Lung (tissue), 12 donors: ENCODE results near the gene FGF1. TPM values are rescaled to one million over a fixed set of nuclear protein-coding genes. Genes with fewer than 3 reads are reported as not detected.

Experiments
- ATAC-seq: fragments of 200-7000 bp; cut with Tn5 transposase; one replicate; pipeline ENCODE4 v1.9.1; 2020; ENCODE audit warnings: moderate number of reproducible peaks; ENCODE audit not compliant: insufficient read depth, low FRiP score
- DNase-seq, 3 donors: peaks; one replicate each; pipeline ENCODE4 v3.0.0-alpha.2; 2013 to 2017
- H3K27ac ChIP-seq, 2 donors: one replicate each; pipeline ENCODE4 v1.5.1; 2013; ENCODE audit warnings: mild to moderate bottlenecking in 2 of 2, moderate library complexity in 2 of 2, control low read depth in 1 of 2, inconsistent platforms in 1 of 2, low read depth in 1 of 2, low read length in 1 of 2
- H3K27me3 ChIP-seq, 3 donors: one replicate each; pipeline ENCODE4 v1.5.1; 2013; ENCODE audit warnings: low read length in 2 of 3; ENCODE audit not compliant: control insufficient read depth in 3 of 3, insufficient read depth in 3 of 3
- H3K36me3 ChIP-seq, 4 donors: one replicate each; pipeline ENCODE4 v1.5.1; 2013; ENCODE audit warnings: low read length in 4 of 4, mild to moderate bottlenecking in 1 of 4, moderate library complexity in 1 of 4; ENCODE audit not compliant: control insufficient read depth in 4 of 4, insufficient read depth in 4 of 4
- H3K4me1 ChIP-seq, 5 donors: one replicate each; pipeline ENCODE4 v1.5.1; 2013; ENCODE audit warnings: low read length in 5 of 5, mild to moderate bottlenecking in 2 of 5, moderate library complexity in 1 of 5; ENCODE audit not compliant: control insufficient read depth in 5 of 5, insufficient read depth in 5 of 5
- H3K4me3 ChIP-seq: one replicate; pipeline ENCODE4 v1.5.1; 2013; ENCODE audit warnings: mild to moderate bottlenecking, control low read depth, moderate library complexity
- H3K9ac ChIP-seq, 2 donors: one replicate each; pipeline ENCODE4 v1.5.1; 2013; ENCODE audit warnings: low read length in 2 of 2, control low read depth in 1 of 2; ENCODE audit not compliant: insufficient read depth in 1 of 2
- H3K9me3 ChIP-seq, 4 donors: one replicate each; pipeline ENCODE4 v1.5.1; 2013; ENCODE audit warnings: low read length in 3 of 4, mild to moderate bottlenecking in 1 of 4, moderate library complexity in 1 of 4; ENCODE audit not compliant: control insufficient read depth in 4 of 4, insufficient read depth in 3 of 4
- WGBS, 2 donors: extraction: QIAGEN DNeasy Blood & Tissue Kit; methylation state at CpG; one replicate each; pipeline ENCODE4 v1.1.7; 2013; 5-methylcytosine and 5-hydroxymethylcytosine counted together
- polyA plus RNA-seq, 2 donors: library from polyadenylated mRNA; stranded (reverse); fragments of 200-250 nt; gene quantifications; one replicate each; pipeline ENCODE4 v1.2.1, GENCODE V29; 2013
- total RNA-seq, 2 donors: library from RNA; depleted of rRNA in 1 of 2; stranded (reverse); fragments of >200 nt in 1 of 2; gene quantifications; one replicate each; pipeline ENCODE4 v1.2.1, GENCODE V29; 2014 to 2021
- TF ChIP-seq, protein P1 (sequence below): IDR thresholded peaks from 2 replicates; pipeline ENCODE4 v1.5.1; 2012; ENCODE audit warnings: mild to moderate bottlenecking; ENCODE audit errors: control extremely low read depth, extremely low read depth
- donor health status: control.
- donor health status: control.
- donor health status: Bipolar disorder and iron deficiency.
- donor health status: healthy.
- donor health status: DM: yes; HTN: yes; CAD: no.

FGF1 gene
- total and polyA plus RNA-seq, 4 donors: 0.47 to 1.4 (median 1.0) TPM

DNA sequence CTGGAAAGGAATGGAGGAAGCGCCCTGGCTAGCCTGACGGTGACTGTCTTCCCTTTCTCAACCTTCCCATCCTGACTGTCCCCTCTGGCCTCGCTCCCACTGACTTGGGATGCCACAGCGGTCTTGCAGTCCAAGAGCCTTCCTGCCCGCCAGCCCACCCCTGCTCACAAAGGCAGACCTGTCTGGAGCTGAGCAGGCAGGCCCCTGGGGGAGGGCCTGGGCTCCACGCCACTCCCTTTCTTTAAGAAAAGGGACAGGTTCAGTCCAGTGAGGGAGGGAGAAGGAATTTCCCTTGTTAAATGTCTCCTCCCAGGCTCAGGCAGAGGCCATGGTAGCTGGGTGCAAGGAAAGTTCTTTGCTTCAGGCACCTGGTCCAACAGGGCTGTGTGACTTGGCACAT, 18.1 kb downstream of the FGF1 start:
- H3K36me3 ChIP-seq: no peaks in the 10 kb centered on the region
- WGBS, 2 donors: 95 to 98% methylated on average over 6 of the region's 6 CpGs
- H3K9ac ChIP-seq: no peak overlapping the region
- peaks cover 0 to 16% (median 4%) of the 10 kb centered on the region in 5 donors for H3K4me1 ChIP-seq
- H3K9me3 ChIP-seq: no peaks in the 10 kb centered on the region
- no peaks in the 10 kb centered on the region for H3K27me3 ChIP-seq
- ATAC-seq: no peak
- H3K27ac ChIP-seq: no peak overlapping the region
- TF ChIP-seq, protein P1, sequence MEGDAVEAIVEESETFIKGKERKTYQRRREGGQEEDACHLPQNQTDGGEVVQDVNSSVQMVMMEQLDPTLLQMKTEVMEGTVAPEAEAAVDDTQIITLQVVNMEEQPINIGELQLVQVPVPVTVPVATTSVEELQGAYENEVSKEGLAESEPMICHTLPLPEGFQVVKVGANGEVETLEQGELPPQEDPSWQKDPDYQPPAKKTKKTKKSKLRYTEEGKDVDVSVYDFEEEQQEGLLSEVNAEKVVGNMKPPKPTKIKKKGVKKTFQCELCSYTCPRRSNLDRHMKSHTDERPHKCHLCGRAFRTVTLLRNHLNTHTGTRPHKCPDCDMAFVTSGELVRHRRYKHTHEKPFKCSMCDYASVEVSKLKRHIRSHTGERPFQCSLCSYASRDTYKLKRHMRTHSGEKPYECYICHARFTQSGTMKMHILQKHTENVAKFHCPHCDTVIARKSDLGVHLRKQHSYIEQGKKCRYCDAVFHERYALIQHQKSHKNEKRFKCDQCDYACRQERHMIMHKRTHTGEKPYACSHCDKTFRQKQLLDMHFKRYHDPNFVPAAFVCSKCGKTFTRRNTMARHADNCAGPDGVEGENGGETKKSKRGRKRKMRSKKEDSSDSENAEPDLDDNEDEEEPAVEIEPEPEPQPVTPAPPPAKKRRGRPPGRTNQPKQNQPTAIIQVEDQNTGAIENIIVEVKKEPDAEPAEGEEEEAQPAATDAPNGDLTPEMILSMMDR: no peak
- H3K4me3 ChIP-seq: no peak overlapping the region
- no peak for DNase-seq

DNA sequence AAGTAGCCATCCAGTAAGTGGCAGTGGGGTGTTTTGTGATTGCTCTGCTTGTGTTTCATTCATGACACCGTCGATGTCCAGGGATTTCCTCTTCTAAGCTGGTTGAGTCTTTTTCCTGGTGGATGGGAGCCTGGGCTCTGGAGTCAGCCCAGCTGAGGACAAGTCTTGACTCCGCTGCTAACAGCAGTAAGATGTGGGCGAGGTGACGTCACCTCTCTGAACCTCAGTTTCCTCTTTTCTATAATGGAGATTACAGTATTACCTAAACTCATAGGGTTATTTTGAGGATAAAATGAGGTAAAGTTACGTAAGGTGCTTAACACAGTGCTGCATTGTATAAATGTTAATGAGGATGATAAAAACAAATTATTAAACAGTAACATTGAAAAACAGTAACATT, 21.3 kb downstream of the FGF1 start:
- DNase-seq (no peak), ATAC-seq (no peak)
- H3K27me3 ChIP-seq: no peaks in the 10 kb centered on the region
- H3K4me3 ChIP-seq: no peak overlapping the region
- peaks cover 0 to 4% (median 0%) of the 10 kb centered on the region in 5 donors for H3K4me1 ChIP-seq
- 69 to 82% methylated on average over 6 of the region's 6 CpGs for WGBS, 2 donors
- no peaks in the 10 kb centered on the region for H3K36me3 ChIP-seq
- TF ChIP-seq, protein P1: no peak
- no peak overlapping the region for H3K9ac ChIP-seq
- no peaks in the 10 kb centered on the region for H3K9me3 ChIP-seq
- no peak overlapping the region for H3K27ac ChIP-seq

DNA sequence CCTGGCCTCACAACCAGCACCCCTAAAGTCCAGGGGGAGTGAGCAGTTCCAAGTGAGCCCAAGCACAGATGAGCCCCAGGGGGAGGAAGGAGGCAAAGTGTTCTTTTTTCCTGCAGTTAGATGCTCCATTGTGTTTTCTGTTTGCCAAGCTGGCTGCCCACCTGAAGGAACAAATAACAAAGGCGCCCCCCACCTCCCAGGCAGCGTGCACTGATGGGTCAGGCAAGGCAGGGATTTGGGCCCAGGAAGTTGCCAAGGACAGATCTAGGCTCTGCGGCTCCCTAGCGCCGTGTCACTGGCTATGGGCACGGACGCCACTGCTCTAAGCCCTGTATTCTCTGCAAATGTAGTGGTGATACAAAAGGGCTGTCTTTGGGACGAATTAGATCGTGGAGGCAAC, 21.8 kb downstream of the FGF1 start:
- Histone ChIP-seq H3K4me3 (no peak overlapping the region), H3K9ac (no peak overlapping the region), H3K27me3 (no peaks in the 10 kb centered on the region), H3K36me3 (no peaks in the 10 kb centered on the region), H3K9me3 (no peaks in the 10 kb centered on the region), H3K4me1 (peaks cover 0 to 4% (median 0%) of the 10 kb centered on the region in 5 donors), H3K27ac (no peak overlapping the region)
- no peak for ATAC-seq
- DNase-seq: no peak
- TF ChIP-seq, protein P1: no peak
- 92 to 93% methylated on average over 9 of the region's 9 CpGs for WGBS, 2 donors

DNA sequence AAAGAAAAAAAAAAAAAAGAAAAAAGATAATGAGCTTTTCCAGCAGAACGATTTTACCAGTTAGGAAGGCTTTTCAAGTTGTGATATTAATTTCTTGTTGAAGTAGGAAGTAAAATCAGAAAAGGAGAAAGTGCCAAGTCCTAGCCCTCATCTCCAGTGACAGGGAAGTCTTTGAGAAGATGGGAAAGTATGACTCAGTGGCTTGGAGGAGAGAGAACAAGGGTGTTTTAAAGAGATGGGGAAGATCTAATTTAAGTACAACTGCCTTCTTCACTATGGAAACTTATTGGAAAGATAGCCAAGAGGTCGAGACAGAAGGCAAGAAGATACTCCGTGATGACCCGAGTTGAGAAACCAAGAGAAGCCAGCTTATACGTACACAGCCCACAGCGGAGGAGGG, 22.6 kb downstream of the FGF1 start:
- 85 to 87% methylated on average over 6 of the region's 6 CpGs for WGBS, 2 donors

More for the DNA sequence above, 22.6 kb downstream of the FGF1 start:
- Histone ChIP-seq H3K4me3 (no peak overlapping the region), H3K9me3 (no peaks in the 10 kb centered on the region), H3K9ac (no peak overlapping the region), H3K27ac (no peak overlapping the region), H3K27me3 (no peaks in the 10 kb centered on the region), H3K4me1 (peaks cover 0 to 2% (median 0%) of the 10 kb centered on the region in 5 donors), H3K36me3 (no peaks in the 10 kb centered on the region)
- TF ChIP-seq, protein P1: no peak
- no peak for ATAC-seq
- DNase-seq: no peak
